Stimulated activated CD8-positive, alpha-beta memory T cell treated with anti-CD3 and anti-CD28 coated beads, Interleukin-4, amount 100 ng/mL, for 4 hours (primary cell): ENCODE measurements around the gene FBN2.
"Not testable (repeated sequence)": the region's sequence is repeated elsewhere in the genome, so short reads cannot be mapped to it uniquely, and the experiment has no call there.

ENCODE experiments used
- DNase-seq, 2 donors: peaks; one replicate each; pipeline ENCODE4 v3.0.0-alpha.2; 2020; ENCODE audit warnings: low read depth in 2 of 2, low spot score in 1 of 2

Gene FBN2

GRCh38 chr5:128535251-128535650, 2.8 kb downstream of the FBN2 start:
- DNase-seq = no peak

DNA sequence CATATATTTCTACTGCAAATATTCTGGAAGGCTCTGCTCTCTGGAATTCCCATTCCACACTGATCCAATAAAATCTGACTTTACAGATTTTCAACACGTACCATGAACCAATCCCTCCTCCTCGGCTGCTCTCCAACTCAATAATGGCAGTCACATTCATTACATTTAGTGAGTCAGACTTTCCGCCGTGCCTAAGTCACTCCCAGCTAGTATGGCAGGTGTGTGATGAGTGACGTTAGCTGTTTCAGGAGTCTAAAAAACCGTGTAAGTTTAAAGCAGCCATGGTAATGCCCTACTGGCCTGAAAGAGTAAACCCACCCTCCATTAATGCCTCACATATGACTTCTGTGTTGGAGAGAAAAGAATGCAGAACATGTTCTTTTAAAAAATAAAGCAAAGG, 3.3 kb downstream of the FBN2 start:
- no peak for DNase-seq

GRCh38 chr5:128532776-128533175, 5.3 kb downstream of the FBN2 start:
- DNase-seq = no peak

DNA sequence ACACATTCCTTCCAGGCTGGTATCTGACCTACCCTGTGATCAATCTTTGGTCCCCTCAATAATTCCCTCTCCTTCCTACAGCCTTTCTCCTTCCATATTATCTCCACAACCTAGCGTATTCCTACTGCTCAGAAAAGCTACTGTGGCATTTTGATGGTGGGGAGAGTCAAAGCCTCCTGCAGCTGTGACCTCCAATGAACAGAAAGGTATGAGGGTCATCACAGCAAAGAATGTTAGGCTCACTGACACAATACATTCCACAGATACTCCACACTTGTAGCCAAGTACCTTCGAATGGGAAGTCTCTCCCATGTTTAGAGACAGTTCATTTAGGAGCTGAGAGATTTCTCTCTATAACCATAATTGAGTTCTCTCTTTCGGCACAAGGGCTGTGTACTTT, 5.9 kb downstream of the FBN2 start:
- DNase-seq = no peak

DNA sequence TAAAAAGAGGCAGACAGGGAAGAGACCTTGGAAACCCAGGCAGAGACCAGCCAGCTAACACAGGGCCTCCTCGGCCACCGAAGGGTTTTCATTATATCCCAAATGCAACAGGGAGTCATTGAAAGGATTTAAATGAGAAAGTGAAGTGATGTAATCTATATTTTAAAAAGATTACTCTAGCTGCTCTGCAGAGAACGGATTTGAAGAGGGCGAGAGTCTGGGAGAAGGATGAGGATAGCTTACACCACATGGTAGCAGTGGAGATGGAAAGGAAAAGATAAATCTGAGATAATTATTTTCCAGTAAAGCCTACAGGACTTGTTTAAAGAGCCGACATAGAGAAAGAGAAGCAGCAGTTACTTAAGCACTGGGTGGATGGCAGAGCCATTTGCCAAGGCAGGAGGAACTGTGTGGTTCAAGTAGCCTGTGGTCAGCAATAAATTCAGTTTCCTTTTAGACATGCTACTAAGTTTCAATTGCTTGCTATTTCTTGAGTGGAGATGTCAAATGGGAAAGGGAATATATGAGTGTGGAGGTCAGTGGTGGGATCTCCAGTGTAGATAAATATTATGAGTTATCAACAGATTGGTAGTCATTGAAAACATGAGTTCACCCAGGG, 9.3 kb downstream of the FBN2 start:
- no peak for DNase-seq

DNA sequence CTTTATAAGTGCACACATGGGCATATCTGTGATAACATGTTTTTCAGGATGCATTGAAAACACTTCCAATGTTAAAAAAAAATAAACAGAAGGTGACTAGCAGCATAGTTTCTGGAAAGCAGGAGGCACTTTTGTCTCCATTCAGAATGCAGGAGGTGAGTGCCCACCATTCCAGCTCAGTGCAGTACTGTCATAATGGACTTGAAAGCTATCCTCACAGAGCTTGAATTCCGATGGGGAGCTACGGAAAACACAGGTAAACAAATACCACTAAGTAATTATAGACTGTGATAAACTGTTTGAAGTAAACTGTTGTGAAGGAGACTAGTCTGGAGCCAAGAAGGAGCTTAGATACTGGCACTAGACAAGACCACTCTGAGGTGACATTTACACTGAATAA, 9.9 kb downstream of the FBN2 start:
- no peak for DNase-seq

- DNase-seq = no peak
Observed at GRCh38 chr5:128527077-128527476, 11.0 kb downstream of the FBN2 start.

GRCh38 chr5:128522336-128522735, 15.7 kb downstream of the FBN2 start:
- no peak for DNase-seq

- no peak for DNase-seq
Observed at GRCh38 chr5:128519827-128520226, 18.2 kb downstream of the FBN2 start.

GRCh38 chr5:128516978-128517377, 21.1 kb downstream of the FBN2 start:
- no peak for DNase-seq

DNA sequence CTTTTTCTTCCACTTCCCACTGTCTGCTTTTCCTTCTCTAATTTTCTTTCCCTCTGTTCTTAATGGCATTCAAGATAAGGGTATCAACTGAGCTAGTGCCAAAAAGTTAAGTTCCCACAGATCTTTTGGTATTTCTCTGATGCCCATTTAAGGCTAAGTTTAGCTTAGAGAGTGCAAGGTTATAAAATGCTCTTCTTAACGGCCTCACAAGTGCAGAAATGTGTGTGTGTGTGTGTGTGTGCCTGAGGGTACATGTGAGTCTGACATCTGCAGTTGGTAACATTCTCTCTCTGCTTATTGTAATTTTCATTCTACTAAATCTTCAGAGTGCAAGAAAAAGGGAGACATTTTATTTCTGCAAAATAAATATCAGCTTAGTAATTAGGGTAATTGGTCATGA, 24.2 kb downstream of the FBN2 start:
- DNase-seq = no peak

DNA sequence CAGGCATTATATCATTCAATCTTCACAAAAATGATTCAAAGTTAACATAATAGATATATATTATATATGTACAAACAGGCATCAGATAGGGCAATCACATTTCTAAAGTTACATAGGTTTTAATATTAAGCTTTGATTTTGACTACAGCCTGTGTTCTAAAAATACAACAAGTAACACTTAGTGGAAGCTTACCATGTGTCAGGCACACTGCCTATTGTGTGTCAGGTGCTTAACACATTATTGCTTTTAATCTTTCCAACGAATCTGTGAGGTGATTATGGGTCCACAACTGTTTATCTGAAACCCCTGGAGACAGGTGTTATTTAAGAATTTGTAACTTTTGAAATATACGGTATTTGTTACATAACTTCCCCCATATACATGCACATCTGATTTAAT, 25.2 kb downstream of the FBN2 start:
- DNase-seq = no peak

DNA sequence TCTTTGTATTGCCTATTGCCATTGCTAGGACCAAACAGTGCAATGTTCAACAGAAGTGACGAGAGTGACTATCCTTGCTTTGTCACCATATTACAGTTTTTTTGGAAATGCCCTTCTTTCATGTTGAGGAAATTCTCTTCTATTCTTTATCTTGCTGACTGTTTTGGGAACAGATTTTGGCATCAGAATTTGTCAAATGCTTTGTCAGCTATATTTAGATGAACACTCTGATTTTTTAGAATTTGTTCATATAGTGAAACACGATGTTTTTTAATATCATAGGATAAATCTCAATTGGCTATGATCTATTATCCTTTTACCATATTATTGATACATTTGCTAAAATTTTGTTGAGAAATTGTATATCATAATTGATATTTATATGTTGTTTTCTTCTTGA, 31.4 kb downstream of the FBN2 start:
- no peak for DNase-seq

- not testable (repeated sequence) for DNase-seq
Observed at GRCh38 chr5:128503727-128504126, 34.3 kb downstream of the FBN2 start.

DNA sequence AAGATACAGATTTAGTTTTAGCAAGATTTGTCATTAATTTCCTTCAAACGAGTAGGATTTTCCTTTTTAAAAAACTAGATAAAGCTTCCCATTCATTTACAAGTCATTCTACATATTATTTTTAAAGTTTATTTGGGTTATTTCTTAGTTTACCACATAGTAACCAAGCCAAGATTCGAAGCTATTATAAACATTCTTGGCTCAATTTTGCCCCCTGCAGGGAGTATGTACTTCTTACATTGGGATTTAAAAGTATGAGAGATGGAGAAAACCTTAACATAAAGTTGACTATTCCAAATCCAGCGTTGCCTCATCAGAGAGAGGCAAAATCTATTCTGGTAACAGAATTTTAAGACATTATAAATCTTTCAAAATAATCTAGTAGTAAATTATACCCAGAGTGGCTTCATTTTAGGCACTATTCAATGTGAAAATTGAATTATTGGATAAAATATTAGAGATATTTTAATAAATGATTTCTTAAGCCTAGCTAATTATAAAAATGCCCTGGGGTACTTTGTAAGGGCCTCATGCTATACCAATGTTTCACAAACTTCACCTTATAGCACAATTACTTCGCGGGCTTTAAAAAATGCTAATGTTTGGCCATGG, 39.1 kb downstream of the FBN2 start:
- DNase-seq = no peak

DNA sequence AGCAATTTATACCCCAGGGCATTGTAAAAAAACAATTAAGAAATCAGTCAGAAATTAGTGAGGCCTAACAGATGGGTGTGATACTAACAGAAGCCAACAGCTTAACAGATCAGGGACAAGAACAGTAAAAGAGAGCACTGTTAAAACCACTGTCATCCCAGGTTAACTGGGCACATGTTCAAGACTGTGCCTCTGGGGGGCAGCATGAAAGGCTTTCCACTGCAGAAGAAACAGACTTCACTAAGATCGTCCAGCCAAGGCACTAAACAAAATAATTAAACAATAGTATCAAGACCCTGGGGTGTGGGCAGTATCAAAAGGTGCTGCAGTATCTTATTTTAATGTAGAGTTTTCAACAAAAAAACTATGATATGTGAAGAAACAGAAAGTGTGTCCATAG, 43.5 kb downstream of the FBN2 start:
- no peak for DNase-seq

- DNase-seq = no peak
Observed at GRCh38 chr5:128493657-128494329, 44.3 kb downstream of the FBN2 start.

DNA sequence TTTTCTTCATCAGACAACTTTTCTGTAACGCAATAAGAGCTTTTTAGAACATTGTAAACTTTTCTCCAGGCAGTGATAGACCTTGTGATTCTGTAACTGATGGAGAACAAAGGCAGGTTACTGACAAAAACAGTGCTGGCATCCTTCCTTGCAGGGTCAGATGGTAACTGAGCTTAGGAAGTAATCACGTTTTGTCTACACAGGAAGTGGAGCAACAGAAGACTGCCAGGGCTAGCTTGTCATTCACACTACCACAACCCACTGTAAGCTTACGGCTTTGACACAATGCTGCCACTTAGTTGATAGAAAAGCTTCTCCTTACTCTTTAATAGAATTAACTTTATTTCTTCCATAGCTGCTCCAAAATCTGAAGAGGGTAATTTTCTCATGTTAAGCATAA, 46.8 kb downstream of the FBN2 start:
- DNase-seq = no peak

- no peak for DNase-seq
Observed at GRCh38 chr5:128490761-128491160, 47.3 kb downstream of the FBN2 start.

- DNase-seq = no peak
Observed at GRCh38 chr5:128487041-128487440, 51.0 kb downstream of the FBN2 start.

GRCh38 chr5:128483738-128484137, 54.3 kb downstream of the FBN2 start:
- DNase-seq = no peak

DNA sequence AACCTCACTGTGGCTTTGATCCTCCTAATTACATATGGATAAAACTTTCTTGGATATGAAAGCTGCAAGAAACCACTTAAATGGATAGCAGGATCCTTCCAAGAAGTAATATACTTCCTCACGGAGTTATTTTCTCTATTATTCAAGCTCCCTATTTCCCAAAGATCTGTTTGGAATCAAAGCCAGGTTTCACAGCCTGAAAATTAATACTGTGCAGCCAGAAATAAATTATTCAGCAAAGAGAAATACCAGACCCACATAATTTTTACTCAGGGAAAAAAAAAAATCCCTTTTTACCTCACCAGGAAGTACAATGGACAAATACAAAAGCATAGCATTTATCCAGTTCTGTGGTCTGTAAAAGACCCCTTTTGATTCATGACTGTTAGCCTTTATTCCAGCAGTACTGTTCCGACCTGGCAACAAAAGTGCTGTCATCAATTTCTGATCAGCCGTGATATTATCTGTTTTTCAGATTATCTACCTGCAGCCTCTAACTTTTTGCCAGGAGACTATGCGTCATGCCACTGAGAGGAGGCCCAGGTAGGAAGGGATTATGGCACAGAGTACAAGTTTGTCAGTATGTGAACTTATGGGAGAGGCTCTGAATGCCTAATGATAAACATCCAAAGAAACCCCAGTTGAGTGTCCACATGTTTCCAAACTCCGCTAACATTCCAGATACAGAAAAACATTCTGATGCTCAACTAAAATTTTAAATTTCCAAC, 57.0 kb downstream of the FBN2 start:
- DNase-seq = no peak
